ENCODE data around the gene TNFRSF1A.

DNA sequence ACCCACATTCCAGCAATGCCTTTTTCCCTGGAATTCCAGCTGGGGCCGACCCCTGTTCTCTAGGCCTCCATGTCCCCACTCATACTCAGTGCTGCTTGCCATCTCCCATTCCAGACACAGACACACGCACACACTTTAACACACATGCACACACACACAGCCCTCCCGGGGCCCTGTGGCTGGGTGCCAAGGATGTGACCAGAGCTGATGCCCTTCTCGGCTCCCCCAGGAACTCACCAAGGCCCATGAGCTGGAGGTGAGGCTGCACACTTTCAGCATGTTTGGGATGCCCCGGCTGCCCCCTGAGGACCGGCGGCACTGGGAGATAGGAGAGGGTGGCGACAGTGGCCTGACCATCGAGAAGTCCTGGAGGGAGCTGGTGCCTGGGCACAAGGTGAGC, 27.1 kb downstream of the TNFRSF1A start:
- TF ChIP-seq, protein P1, sequence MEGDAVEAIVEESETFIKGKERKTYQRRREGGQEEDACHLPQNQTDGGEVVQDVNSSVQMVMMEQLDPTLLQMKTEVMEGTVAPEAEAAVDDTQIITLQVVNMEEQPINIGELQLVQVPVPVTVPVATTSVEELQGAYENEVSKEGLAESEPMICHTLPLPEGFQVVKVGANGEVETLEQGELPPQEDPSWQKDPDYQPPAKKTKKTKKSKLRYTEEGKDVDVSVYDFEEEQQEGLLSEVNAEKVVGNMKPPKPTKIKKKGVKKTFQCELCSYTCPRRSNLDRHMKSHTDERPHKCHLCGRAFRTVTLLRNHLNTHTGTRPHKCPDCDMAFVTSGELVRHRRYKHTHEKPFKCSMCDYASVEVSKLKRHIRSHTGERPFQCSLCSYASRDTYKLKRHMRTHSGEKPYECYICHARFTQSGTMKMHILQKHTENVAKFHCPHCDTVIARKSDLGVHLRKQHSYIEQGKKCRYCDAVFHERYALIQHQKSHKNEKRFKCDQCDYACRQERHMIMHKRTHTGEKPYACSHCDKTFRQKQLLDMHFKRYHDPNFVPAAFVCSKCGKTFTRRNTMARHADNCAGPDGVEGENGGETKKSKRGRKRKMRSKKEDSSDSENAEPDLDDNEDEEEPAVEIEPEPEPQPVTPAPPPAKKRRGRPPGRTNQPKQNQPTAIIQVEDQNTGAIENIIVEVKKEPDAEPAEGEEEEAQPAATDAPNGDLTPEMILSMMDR (IDR thresholded peaks at IDR 0.05) = no peak
- TF ChIP-seq POLR2A (IDR thresholded peaks at IDR 0.05) = no peak

All from adrenal gland (tissue), 5 donors.